AG09319 (cell line): ENCODE measurements around the gene DRC1.

ENCODE experiments used
- DNase-seq: peaks from one replicate; pipeline ENCODE4 v3.0.0-alpha.2; 2010; ENCODE audit warnings: low read depth; ENCODE audit errors: extremely low read depth
- TF ChIP-seq, protein P1 (sequence below): IDR thresholded peaks from 2 replicates; pipeline ENCODE4 v1.5.1; 2011; ENCODE audit warnings: low read depth, mild to moderate bottlenecking, inconsistent platforms, low read length, moderate library complexity

DRC1 gene

DNA sequence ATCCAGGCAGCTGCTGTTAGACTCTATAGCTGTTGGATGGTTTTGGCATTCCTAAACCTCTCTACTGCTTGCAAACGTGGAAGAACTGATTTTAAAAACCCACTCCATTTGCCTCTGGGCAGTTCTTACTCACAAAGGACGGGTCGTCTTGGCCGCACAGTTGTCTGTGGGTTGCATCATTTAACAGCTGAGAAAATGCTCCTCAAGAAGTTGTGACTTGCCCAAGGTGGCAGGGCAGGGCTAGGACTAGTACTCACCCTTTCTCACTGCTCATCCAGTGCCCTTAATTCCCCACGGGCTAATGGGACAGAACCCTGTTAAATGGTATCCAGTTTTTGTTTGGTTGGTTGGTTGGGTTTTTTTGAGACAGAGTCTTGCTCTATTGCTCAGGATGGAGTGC lies 997 bp upstream of the DRC1 start:
- DNase-seq = no peak
- TF ChIP-seq, protein P1, sequence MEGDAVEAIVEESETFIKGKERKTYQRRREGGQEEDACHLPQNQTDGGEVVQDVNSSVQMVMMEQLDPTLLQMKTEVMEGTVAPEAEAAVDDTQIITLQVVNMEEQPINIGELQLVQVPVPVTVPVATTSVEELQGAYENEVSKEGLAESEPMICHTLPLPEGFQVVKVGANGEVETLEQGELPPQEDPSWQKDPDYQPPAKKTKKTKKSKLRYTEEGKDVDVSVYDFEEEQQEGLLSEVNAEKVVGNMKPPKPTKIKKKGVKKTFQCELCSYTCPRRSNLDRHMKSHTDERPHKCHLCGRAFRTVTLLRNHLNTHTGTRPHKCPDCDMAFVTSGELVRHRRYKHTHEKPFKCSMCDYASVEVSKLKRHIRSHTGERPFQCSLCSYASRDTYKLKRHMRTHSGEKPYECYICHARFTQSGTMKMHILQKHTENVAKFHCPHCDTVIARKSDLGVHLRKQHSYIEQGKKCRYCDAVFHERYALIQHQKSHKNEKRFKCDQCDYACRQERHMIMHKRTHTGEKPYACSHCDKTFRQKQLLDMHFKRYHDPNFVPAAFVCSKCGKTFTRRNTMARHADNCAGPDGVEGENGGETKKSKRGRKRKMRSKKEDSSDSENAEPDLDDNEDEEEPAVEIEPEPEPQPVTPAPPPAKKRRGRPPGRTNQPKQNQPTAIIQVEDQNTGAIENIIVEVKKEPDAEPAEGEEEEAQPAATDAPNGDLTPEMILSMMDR = no peak

DNA sequence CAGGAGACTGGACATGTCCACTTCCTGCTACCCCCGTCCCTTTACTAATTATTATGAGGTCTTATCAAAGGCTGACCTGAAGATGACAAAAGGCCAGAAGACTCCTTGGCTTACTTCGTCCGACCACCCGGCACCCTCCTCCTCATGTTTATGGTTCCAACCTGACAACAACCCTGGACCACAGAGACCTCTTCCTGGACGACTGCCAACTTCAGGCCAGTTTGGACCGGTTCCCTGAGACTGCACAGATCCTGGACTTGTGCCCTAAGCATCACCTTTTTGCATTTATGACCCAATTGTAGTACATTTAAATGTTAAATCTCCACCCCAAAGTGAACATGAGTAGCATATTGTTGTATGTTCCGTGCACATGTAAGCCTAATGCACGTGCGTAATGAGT lies 5.8 kb downstream of the DRC1 start:
- DNase-seq = no peak
- TF ChIP-seq, protein P1 = no peak

DNA sequence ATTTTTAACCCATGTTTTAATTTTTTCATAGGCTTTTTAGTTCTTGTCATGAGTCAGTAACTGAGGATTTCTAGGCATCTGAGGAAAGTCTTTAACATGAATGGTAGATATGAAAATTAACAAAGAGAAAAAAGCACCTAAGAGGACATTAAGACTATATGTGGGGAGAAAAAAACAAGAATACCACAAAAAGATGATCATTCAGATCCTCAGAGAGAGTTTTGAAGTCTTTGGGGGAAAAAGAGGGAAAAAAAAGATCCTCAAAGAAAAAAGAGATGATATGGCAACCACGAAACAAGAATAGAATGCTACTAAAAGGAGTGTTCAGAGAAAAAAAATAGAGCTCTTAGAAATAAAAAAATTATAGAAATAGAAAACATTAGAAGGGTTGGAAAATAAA lies 8.1 kb downstream of the DRC1 start:
- no peak for DNase-seq
- TF ChIP-seq, protein P1 = no peak

DNA sequence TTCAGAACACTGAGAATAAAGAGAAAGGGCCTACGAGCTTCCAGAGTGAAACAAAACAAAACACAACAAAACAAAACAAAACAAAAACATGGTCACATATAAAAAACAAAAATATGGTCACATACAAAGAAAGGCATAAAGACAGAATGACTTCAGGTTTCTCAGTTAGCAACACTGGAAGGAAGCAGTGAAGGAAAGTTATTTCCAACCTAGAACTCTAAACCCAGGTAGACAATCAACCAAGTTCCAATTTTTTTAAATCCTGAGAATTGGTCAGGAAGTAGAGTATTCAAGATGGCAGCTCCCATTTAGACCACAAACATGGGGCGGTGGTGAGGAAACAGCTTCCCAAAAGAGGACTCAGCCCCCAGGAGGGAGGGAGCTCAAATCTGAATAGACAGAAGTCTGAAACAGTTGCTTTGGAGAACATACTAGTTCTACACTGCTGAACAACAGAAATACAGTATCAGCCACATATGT lies 9.1 kb downstream of the DRC1 start:
- TF ChIP-seq, protein P1 = no peak
- DNase-seq = no peak

DNA sequence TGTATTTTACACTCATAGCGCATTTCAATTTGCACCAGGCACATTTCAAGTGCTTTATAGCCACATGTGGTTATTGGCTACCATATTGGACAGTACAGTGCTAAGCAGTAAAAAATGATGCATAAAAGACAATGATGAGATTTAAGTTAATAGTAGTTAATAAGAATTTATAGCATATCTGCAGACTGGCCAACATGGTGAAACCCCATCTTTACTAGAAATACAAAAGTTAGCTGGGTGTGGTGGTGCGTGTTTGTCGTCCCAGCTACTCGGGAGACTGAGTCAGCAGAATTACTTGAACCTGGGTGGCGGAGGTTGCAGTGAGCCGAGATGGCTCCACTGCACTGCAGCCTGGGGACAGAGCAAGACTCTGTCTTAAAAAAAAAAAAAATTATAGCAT lies 9.7 kb downstream of the DRC1 start:
- DNase-seq = no peak
- TF ChIP-seq, protein P1 = no peak

DNA sequence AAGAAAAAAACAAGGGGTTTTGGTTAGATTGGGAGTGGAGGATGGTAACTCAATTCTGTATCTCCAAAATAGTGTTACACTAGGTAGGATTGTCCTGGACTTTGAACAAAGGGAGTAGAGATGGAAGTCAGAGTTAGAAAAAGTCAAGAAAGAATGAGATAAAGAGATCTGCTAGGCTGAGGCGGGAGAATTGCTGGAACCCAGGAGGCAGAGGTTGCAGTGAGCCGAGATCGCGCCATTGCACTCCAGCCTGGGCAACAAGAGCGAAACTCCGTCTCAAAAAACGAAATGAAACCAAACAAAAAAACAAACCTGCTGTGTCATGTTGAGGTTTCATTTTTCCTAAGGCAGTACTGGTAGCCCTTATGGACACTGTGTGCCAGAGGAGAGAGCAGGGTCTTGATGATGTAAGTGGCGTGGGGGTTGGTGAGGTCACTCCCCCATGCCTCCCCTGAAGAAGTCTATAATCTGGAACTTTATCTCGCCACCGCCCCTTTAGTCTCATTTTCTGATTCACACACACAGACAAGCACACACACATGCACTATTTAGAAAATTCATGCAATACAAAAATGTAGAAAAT lies 10.5 kb downstream of the DRC1 start:
- TF ChIP-seq, protein P1 = no peak
- no peak for DNase-seq

DNA sequence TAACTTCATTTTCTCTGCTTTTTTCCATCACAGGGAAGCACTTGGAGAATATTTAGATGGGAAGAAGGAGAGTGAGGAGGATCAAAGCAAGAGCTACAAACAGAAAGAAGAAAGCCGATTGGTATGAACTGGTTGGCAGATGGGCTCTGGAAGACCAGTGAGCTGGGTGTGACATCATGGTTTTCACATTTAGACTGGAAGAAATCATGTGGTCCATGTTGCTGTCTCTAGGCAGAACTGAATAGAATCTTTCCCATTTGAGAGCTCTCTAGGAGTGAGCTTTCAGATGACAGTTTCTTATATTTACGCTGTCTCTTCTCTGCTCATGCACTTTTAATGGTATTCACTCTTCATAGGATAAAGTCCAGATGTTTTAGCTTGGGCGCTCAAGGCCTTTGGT lies 12.6 kb downstream of the DRC1 start:
- TF ChIP-seq, protein P1 = no peak
- no peak for DNase-seq
